HG03060 (cell line): ENCODE measurements around the gene PAX5.
A peak's percentile ranks its signal among the peaks of the same experiment; 100 is the strongest.
"Not testable (repeated sequence)": the region's sequence is repeated elsewhere in the genome, so short reads cannot be mapped to it uniquely, and the experiment has no call there.

Source experiments
- ATAC-seq: cut with Tn5 transposase; IDR thresholded peaks from one replicate; pipeline ENCODE4 v1.9.1; 2021; ENCODE audit warnings: low read depth, moderate number of reproducible peaks; ENCODE audit not compliant: unreplicated experiment

PAX5 gene

GRCh38 chr9:37033682-37034304 lies at the start of gene PAX5:
Gene PAX5 (minus strand): TSS chr9:37034268. CDS start chr9:37034031, 237 bp downstream.
- no peak for ATAC-seq

DNA sequence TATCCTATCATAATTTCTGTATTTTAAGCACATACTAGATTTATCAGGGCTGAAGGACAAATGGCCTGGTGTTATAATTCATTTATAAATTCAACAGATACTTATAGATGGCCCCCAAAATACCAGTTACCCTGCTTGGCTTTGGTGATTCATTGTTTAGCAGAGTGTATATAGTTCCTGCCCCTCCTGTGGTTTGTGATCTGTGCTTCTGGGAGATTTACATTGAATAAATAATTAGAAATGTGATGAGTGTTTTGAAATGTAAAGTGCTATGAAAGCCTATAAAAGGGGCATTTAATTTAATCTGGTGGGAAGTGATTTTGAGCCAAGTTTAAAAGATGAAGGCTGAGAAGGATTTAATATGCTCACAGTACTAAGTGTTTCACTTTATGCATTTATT lies 49.6 kb upstream of the PAX5 start:
- no peak for ATAC-seq

GRCh38 chr9:37082214-37082765 lies 48.2 kb upstream of the PAX5 start:
- no peak for ATAC-seq

DNA sequence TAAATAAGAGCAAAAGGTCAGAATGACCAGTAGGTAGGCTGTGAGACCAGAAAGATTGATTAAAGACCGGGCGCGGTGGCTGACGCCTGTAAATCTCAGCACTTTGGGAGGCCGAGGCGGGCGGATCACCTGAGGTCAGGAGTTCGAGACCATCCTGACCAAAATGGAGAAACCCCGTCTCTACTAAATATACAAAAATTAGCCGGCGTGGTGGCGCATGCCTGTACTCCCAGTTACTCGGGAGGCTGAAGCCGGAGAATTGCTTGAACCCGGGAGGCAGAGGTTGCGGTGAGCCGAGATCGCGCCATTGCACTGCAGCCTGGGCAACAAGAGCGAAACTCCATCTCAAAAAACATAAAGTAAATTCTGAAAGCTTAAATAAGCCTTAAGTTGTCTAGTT lies 47.4 kb upstream of the PAX5 start:
- not testable (repeated sequence) for ATAC-seq

DNA sequence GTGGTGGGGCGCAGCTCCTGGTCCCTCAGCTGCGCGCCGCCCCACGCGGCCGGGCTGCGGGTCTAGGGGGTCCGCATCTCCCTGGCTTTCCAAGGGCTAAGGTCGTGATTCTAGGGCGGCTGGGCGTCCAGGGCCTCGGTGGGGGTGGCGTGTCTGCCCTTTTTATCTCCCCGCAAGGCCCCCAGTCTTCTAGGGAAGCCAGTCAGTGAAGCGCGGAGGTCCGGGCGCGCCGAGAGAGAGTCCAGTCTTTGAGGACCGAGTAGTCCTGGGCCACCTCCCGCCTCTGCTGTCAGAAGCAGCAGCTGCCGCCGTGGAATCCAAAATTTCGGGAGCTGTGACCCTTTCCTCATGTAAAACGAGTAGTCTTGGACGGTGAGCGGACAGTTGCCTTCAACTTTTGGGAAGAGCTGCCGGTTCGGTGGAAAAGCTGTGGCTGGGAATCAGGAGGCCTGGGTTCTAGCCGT lies 46.1 kb upstream of the PAX5 start:
- ATAC-seq = not testable (repeated sequence)

GRCh38 chr9:37079370-37080164 lies 45.5 kb upstream of the PAX5 start:
- ATAC-seq = peak; percentile 57

GRCh38 chr9:37074790-37075189 lies 40.7 kb upstream of the PAX5 start:
- ATAC-seq = not testable (repeated sequence)

DNA sequence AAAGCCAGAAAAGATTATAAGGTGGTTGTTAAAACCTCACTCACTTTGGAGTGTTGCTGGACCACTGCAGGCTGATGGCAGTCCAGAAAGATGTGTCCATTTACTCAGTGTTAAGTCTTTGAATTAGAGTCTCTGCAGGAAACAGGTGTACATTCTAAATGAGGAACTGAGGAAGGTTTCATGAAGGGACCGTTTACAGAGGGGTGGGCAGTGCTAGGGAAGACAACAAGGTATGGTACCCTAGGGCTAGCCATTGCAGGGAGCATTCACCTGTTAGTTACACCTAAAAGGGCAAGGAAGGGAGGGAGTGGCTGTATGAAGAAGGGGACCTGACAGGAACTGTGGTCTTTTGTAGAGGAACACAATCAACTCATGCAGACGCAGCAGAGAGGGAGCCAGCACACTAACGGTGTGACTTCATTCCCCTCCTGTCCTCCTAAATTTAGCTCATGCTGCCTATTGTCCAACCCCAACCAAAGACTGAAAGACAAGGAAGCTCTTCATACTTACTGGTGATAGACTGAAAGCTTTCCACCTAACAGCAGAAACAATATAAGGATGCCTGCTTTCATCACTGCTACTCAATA lies 32.2 kb upstream of the PAX5 start:
- no peak for ATAC-seq

- ATAC-seq = no peak
These were observed 28.3 kb upstream of the PAX5 start for GRCh38 chr9:37062336-37062735.

DNA sequence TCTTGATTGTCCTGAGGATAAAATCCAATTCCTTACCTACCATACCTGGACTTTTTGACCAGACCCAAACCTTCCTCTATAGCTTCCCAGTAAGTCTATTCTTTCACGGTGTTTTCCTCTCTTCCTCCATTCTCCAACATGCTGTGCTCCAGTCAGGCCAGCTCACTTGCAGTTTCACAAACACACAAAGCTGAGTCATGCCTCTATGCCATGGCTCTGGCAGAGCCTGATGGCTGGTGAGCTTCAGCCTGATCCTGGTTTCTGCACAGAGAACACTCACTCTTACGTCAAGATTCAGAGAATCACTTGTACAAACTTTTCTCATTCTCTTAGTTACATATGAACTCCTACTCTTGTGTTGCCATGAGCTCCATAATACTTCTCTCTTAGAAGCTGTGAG lies 27.7 kb upstream of the PAX5 start:
- no peak for ATAC-seq

GRCh38 chr9:37060833-37061232 lies 26.8 kb upstream of the PAX5 start:
- ATAC-seq = no peak

- ATAC-seq = no peak
These were observed 22.2 kb upstream of the PAX5 start for GRCh38 chr9:37056046-37056920.

DNA sequence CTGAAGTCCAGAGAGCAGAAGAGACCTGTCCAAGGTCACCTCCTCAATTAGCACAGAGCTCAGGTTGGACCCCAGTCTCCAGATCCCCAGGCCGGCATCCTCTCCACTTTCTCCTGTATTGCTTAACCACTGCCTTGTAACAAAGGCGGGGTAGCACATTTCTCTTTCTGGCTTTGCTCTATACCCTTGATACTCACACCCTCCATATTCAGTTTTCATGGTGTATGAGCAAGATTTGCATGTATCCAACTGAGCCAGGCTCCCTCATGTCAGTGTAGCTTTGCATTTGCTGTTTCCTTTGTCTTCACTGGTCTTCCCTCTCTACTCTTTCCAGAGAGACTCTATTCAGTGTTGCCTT lies 20.3 kb upstream of the PAX5 start:
- not testable (repeated sequence) for ATAC-seq

DNA sequence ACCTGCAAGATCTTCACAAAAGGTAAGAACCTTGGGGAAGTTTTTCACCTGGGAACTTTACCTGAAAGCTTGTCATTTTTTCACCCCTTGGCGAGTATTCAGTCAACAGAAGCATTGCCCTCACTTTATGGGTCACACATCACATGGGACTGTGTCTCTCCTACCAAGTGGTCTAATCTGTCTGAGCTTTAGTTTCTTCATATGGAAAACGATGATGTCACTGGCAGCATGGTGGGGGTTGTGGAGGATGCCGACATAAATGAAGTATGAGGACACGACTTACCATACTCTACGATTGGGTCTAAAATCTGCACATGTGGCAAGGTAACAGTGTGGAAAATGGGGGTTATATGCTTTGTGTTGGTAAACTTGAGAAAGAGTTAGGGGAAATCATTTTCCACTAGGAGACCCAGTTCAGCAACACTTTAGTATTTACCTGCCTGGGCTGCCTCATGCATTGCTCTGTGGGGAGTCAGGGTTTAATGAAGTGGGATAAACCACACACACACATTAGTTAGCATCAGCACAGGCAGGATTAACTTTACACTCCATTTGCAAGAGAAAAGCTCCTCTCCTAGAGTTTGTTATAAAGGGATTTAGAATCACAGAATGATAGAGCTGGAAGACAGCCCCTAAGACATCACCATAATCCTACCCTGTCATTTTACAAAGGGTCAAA lies 19.8 kb upstream of the PAX5 start:
- ATAC-seq = no peak

DNA sequence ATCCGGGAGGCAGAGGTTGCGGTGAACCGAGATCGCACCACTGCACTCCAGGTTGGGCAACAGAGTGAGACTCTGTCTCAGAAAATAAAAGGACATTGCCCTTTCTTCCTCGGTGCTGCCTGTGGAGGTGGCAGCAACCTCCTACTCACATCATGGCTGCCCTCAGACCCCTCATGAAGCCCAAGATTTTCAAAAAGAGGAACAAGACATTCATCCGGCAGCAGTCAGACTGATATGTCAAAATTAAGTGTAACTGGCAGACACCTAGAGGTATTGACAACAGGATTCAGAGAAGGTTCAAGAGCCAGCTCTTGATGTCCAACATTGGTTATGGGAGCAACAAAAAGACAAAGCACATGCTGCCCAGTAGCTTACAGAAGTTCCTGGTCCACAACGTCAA lies 12.6 kb upstream of the PAX5 start:
- no peak for ATAC-seq

DNA sequence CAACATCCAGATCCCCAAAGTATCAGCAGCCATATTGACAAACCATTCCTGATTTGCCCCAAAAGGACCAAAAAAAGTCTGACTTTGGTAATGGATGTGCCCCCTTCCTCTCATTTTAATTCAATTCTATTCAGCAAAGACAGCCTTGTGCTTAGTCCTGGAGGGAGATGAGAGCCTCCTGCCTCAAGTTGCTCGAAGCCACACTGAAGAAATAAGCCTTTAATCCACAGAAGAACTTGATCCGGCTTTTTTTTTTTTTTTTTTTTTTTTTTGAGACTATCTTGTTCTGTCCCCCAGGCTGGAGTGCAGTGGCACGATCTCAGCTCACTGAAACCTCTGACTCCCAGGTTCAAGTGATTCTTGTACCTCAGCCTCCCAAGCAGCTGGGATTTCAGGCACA lies 8.4 kb upstream of the PAX5 start:
- no peak for ATAC-seq

DNA sequence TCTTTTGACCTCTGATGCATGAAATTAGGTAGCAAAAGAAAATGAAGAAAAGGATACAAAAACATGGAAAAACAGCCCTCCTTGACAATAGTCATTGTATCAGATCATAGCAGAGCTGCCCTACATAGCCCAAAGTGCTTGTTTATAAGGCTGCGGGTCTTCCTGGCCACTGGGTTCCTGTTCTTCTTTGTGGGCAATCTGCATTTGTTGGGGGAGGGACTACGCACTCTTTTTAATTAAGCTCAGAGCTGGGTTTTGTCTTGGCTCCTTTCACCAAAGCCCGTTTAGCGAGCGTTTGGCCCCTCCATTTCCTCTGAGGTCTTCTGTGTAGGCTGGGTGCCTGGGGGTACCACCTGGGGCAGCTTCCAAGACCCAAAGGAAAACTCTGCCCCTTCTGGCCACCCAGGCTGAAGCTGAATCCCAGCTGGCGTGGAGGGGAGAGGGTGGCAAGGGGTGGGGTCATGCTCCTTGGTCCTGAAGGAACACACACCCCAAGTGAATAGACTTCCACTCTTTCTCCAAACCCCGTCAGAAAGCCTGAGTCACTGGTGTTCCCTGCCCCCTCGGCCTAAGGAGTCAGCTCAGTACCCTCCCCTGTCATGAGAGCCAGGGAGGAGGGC lies 6.5 kb upstream of the PAX5 start:
- ATAC-seq = no peak

- no peak for ATAC-seq
These were observed 4.9 kb upstream of the PAX5 start for GRCh38 chr9:37038943-37039464.

- no peak for ATAC-seq
These were observed 4.4 kb upstream of the PAX5 start for GRCh38 chr9:37038302-37038942.
